ENCODE results near the gene TP53I3.
"Not testable (repeated sequence)": the region's sequence is repeated elsewhere in the genome, so short reads cannot be mapped to it uniquely, and the experiment has no call there.

TP53I3 gene

DNA sequence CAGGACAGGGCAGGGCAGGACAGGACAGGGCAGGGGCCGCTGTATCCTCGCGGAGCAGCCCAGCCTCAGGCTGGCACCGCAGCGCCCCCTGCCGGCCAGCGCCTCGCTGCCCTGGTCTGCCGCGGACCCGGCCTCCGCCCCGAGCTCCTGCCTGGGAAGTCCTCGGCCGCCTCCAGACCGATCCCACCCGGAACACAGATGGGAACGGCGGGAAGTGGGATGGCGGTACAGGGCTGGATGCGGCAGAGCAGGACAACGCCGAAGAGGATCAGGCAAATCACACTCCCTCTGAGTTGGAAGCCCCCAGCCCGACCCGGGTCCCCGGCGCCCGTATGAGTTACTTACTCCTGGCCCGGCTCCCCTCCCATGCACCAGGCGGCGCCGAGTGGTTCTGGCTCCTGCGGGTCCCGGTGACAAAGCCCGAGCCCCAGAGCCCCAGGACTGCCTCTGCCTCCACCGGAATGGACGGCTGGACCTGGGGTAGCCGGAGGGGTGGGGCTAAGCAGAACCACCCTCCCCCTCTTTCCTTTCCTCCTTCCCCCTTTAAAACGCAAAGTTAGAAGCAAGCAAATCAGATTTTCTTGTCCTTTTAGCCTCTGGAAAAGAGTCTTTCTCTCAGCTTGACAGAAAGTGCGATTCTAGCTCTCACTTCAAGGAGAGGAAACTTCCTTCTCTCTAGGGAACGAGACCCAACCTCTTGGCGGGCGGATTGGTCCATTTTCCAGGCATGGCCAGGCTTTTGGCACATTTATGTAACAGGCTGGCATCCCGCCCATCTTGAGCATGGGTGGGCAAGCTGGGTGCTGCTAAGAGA lies at the start of gene TP53I3:
TP53I3 (minus strand) TSS at position 449 of the 814 bp plus-strand sequence. CDS start 508 bp downstream, outside the sequence.
- peak; percentile 84 for DNase-seq

- DNase-seq = no peak
Observed at GRCh38 chr2:24132543-24132942, 47.9 kb upstream of the TP53I3 start.

- DNase-seq = no peak
Observed at GRCh38 chr2:24125956-24126355, 41.3 kb upstream of the TP53I3 start.

DNA sequence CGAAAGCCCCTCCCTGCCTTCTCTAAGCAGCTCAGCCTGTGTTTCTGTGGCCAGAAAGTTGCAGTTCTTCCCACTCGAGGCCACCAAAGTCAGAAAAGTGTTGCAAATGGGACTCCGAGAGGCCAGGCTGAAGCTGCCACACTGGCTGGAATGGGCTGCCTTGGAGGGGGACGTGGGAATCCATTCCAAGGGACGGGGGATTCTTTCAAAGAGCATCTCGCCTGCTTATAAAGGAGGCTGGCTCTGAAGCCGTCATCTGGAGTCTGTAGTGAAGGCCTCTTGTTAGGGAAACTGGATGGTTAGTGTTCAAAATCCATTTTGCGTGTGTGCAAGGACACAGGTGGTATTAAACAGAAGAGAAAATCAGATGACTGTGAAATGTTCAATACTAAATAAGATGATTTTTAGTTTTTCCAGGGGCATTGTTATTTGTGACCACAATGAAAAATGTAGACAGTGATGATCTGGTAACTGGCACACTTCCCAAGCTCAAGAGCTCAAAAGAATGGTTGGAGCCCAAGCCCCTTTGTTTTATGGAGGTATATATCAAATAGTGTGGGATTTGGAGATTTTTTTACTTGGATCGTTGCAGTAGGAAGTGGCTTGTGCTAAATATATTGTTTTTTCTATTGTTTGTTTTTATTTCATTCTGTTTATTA lies 39.4 kb upstream of the TP53I3 start:
- DNase-seq = no peak

DNA sequence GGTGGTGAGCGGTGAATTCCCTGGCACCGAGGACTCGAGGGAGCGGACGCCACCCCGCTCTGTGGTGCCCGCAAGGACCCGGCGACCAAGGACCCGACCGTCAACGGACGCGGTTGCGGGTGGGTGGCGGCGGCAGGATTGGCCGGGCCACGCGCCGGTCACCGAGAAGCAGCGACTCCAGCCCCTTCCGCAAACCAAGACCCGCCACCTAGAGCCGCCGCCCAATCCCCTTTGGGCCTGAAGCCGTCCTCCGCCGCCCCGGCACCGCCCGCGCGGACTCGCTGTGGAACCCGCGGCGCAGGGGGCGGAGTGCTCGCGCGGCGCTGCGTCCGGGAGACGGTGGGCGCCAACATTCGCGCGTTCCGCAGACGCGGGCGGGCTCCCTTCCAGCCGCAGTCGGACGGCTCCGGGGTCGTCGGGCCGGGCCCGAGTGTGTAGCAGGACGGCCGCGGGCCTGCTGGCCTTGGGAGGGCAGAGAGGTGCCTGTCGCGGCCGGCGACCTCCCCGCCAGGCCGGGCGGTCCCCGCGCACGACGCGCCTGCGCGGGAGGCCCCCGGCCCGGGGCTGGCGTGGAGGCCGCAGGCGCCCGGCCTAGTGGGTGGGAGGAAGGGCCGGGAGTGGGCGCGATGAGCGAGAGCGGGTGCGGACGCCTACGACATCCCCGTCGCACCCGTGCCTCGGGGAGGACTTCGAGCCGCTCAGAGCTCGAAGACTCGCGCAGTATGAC lies 38.7 kb upstream of the TP53I3 start, which contains the start of the genes FAM228B and PFN4:
FAM228B (plus strand) TSS at position 275 of the 727 bp plus-strand sequence. CDS start 893 bp downstream, outside the sequence.
PFN4 (minus strand) TSS at position 140 of the 727 bp plus-strand sequence. CDS start 799 bp downstream, outside the sequence.
- DNase-seq = peak; percentile 65

DNA sequence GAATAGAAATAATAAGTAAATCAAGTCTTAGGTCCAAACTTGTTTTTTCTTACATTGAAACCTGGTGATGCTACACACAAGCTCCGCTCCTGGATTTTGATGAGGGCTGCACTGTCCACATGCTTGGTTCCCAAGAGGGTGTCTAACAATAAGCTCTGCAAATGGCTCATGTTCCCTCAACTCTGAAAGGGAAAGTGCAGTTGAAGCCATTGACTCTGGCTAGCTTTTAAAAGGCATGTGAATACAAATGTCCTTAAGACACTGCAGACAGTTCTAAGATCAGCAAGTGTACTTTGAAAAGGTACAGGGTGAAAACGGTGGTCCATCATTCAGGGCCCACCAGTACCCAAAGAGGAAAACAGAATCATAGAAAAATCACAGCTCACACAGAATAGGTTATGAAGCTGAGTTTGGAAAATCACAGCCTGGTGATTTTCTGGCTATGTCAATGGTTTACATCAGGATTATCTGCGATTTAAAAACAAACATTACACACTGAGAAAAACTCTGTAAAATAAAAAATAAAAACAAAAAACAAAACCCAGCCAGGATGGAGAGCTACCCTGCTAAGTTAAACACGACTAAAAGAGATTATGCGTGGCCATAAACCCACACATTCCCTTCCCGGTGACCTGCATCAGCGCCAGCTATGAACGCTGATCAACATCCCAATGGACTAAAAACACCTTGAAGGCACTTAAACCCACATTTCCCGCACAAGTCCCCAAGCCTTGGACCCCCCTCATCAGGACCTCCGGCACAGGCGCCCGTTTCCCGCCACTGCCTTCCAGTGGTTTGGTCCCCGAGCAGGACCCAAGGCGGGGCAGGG lies 37.9 kb upstream of the TP53I3 start:
- DNase-seq = no peak

DNA sequence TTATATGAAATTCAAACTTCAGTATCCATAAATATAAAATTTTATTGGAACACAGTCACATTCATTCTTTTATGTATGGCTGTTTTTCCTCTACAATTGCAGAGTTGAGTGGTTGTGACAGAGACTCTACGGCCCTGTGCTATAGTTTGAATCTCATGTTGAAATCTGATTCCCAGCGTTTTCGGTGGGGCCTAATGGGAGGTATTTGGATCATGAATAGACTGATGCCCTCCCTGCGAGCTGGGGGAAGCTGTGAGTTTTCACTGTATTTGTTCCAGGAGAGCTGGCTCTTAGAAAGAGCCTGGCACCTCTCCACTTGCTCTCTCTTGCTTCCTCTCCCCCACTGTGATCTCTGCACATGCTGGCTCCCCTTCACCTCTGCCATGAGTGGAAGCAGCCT lies 36.8 kb upstream of the TP53I3 start:
- no peak for DNase-seq

- DNase-seq = no peak
Observed at GRCh38 chr2:24121066-24121465, 36.4 kb upstream of the TP53I3 start.

DNA sequence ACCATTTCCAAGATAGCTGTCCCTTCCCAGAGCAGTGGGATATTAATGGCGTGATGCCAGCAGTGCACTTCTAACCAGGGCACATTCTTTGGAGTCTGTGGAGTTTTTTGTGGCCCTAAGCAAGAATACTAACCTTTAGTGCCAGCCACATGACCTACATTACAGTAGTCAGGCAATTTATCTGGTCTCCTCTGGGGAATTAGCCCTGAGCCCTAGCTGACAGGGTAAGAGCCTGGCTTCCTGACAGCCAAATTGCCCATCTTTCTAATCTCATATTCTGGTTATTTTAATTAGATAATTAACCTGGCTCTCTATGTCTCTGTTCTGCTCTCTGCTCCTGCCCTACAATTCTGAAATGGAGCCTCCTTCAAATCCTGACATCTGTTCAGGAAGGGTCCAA lies 33.3 kb upstream of the TP53I3 start:
- DNase-seq = no peak

DNA sequence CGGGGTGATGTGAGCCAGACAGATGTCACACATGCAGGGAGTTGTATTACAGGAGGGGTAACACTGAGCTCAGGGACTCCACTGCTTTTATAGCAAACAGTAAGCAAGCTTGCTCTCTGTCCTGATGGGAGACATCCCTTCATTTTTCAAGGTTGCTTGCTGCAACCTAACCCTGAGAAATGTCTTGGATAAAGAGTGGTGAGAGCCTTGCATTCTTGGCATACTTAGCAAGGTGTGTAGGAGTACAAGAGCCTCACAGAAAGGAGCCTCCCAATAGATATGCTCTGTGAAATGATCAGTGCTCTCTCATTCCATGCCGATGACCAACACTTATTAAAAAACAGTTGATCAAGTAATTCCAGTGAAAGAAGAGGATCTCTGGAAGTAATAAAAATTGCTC lies 30.4 kb upstream of the TP53I3 start:
- DNase-seq = no peak

DNA sequence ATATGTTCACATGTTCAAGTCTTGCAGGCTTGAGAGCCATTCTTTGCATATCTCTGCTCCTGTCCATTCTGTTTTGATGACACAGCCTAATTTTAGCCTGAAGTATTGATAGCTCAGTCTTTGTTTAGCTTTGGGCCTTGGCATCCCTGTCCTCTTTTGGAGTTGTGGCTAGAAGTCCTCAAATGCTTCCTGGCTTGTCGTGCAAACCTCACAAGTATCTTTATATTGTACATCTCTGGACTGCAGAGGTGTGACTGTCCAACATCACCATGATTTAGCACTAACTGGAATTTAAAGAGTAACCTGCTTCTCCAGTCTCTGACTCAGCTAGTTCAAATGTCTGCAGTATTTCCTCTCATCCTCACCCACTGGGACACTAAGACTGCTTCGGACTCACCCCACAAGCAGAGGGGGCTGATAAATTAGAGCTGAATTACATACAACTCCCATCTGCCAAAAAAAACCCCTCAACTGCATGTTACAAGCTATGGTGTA lies 26.8 kb upstream of the TP53I3 start:
- no peak for DNase-seq

- DNase-seq = no peak
Observed at GRCh38 chr2:24110660-24111303, 26.1 kb upstream of the TP53I3 start.

GRCh38 chr2:24109431-24109830 lies 24.8 kb upstream of the TP53I3 start:
- not testable (repeated sequence) for DNase-seq

- DNase-seq = no peak
Observed at GRCh38 chr2:24107336-24107735, 22.7 kb upstream of the TP53I3 start.

- no peak for DNase-seq
Observed at GRCh38 chr2:24106786-24107185, 22.2 kb upstream of the TP53I3 start.

GRCh38 chr2:24105816-24106215 lies 21.2 kb upstream of the TP53I3 start:
- no peak for DNase-seq

- no peak for DNase-seq
Observed at GRCh38 chr2:24104906-24105305, 20.3 kb upstream of the TP53I3 start.

GRCh38 chr2:24104110-24104650 lies 19.5 kb upstream of the TP53I3 start:
- no peak for DNase-seq

DNA sequence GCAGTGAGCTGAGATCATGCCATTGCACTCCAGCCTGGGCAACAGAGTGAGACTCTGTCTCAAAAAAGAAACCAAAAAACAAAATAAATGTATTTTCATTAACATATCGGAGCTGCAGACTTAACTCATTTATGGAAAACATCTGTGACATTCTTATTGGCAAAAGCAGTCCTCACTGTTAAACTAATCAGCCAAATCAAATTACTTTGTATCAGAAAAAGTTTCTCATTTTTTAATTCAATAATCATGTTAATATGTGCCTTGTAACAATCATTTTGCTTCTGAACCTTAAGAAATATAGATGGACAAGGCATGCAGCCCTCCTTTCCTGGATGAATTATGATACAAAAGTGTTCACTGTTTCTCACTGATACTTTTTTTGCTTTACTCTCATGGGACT lies 18.0 kb upstream of the TP53I3 start:
- no peak for DNase-seq

DNA sequence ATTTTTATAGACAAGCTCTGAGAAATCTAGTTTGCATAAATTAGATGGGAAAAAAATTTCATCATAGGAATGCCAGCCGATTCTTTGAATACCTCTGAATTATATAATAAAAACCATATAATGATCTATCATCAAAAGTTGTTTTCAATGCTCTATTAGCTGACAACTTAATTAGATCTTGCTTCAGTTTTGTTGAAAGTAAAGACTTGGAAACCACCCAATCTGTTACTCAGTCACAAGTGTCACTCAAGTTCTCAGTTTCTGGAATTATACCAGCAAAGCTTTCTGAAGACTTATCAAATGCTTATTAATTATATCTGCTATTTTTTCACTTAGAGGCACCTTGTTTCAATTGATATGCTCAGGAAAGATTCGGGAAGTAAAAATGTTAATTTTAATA lies 17.4 kb upstream of the TP53I3 start:
- DNase-seq = no peak

DNA sequence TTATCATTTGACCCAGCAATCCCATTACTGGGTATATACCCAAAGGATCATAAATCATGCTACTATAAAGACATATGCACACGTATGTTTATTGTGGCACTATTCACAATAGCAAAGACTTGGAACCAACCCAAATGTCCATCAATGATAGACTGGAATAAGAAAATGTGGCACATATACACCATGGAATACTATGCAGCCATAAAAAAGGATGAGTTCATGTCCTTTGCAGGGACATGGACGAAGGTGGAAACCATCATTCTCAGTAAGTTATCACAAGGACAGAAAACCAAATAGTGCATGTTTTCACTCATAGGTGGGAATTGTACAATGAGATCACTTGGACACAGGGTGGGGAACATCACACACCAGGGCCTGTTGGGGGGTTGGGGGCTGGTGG lies 16.1 kb upstream of the TP53I3 start:
- not testable (repeated sequence) for DNase-seq

Measured in CD4-positive, alpha-beta T cell treated with Interleukin-6 for 4 hours (primary cell).